ENCODE results near the gene NRROS.

Gene NRROS

GRCh38 chr3:196689941-196690660 is 50.6 kb downstream of the NRROS start:
- DNase-seq, result no peak

- no peak for DNase-seq
Observed at GRCh38 chr3:196691386-196691785, 51.9 kb downstream of the NRROS start.

GRCh38 chr3:196694202-196694638 is 54.7 kb downstream of the NRROS start:
- no peak for DNase-seq

GRCh38 chr3:196694941-196695848 is 55.7 kb downstream of the NRROS start:
- no peak for DNase-seq

GRCh38 chr3:196695849-196696226 is 56.3 kb downstream of the NRROS start:
- no peak for DNase-seq

GRCh38 chr3:196697270-196697669 is 57.8 kb downstream of the NRROS start:
- no peak for DNase-seq

GRCh38 chr3:196699749-196700148 is 60.3 kb downstream of the NRROS start:
- DNase-seq, result no peak

- no peak for DNase-seq
Observed at GRCh38 chr3:196700801-196701200, 61.3 kb downstream of the NRROS start.

GRCh38 chr3:196706327-196706726 is 66.8 kb downstream of the NRROS start:
- no peak for DNase-seq

- DNase-seq, result no peak
Observed at GRCh38 chr3:196706731-196707130, 67.2 kb downstream of the NRROS start.

GRCh38 chr3:196707566-196707965 is 68.1 kb downstream of the NRROS start:
- DNase-seq, result no peak

GRCh38 chr3:196708467-196708866 is 69.0 kb downstream of the NRROS start:
- DNase-seq, result no peak
